Right lobe of liver (tissue), 6 donors: Measurements from ENCODE around the gene SLC7A14. TPM values are rescaled to one million over a fixed set of nuclear protein-coding genes. Genes with fewer than 3 reads are reported as not detected.
"Not testable (repeated sequence)": the region's sequence is repeated elsewhere in the genome, so short reads cannot be mapped to it uniquely, and the experiment has no call there.

ENCODE experiments used
- ATAC-seq, 4 donors: fragments of 200-7000 bp; cut with Tn5 transposase; one replicate each; pipeline ENCODE4 v1.9.1; 2020; ENCODE audit warnings: mild to moderate bottlenecking in 4 of 4, moderate library complexity in 4 of 4
- DNase-seq, 3 donors: peaks; one replicate each; pipeline ENCODE4 v3.0.0-alpha.2; 2020
- H3K27ac ChIP-seq, 3 donors: fragments of 200-600 bp; one replicate each; pipeline ENCODE4 v1.8.0; 2022
- H3K27me3 ChIP-seq, 2 donors: fragments of 200-600 bp; one replicate each; pipeline ENCODE4 v1.8.0; 2022
- H3K36me3 ChIP-seq, 4 donors: fragments of 200-600 bp; sonication (generic) in 1 of 4; one replicate each; pipeline versions ENCODE4 v1.5.1 to v1.8.0; 2017 to 2022; ENCODE audit warnings: control low read depth in 1 of 4
- H3K4me1 ChIP-seq, 4 donors: fragments of 200-600 bp; sonication (generic) in 1 of 4; one replicate each; pipeline versions ENCODE4 v1.5.1 to v1.8.0; 2017 to 2022; ENCODE audit warnings: control low read depth in 1 of 4
- H3K4me3 ChIP-seq, 3 donors: fragments of 200-600 bp; one replicate each; pipeline ENCODE4 v1.8.0; 2022
- H3K9me3 ChIP-seq, 4 donors: fragments of 200-600 bp; sonication (generic) in 1 of 4; one replicate each; pipeline versions ENCODE4 v1.5.1 to v1.8.0; 2017 to 2022; ENCODE audit warnings: control low read depth in 1 of 4
- CTCF ChIP-seq, 4 donors: fragments of 200-600 bp in 3 of 4; fragments of 450-650 bp in 1 of 4; IDR thresholded peaks; one replicate each; pipeline versions ENCODE4 v1.5.1 to v1.8.0; 2016 to 2022; ENCODE audit warnings: antibody characterized with exemption in 4 of 4, mild to moderate bottlenecking in 2 of 4
- POLR2A ChIP-seq: fragments of 450-650 bp; IDR thresholded peaks from one replicate; pipeline ENCODE4 v1.6.1; 2017; ENCODE audit warnings: antibody characterized with exemption, mild to moderate bottlenecking
- WGBS: methylation state at CpG from one replicate; pipeline ENCODE4 v1.1.6; 2018; ENCODE audit warnings: low coverage, low lambda C conversion rate; ENCODE audit not compliant: insufficient coverage; ENCODE audit errors: missing lambda C conversion rate; 5-methylcytosine and 5-hydroxymethylcytosine counted together
- intact Hi-C, 2 donors: fragments of 100-400 bp; cut with DNase I; formaldehyde crosslinking; loops; one replicate each; pipeline versions ENCODE4 v1.11.2 to v1.14.1; 2022
- total RNA-seq, 6 experiments: library from RNA; depleted of rRNA in 2 of 6; stranded (reverse); fragments of >200 nt in 2 of 6; fragmentation: NEBNext Ultra II Directional in 3 of 6; extraction: Animal tissue kit (Norgen Biotek cat#: 25700) in 3 of 6; gene quantifications; one replicate each; pipeline versions ENCODE4 v1.1.0 to v1.2.4, GENCODE V29; 2016 to 2023
- donor health status: DM: no; HTN: yes; CAD: no.
- donor health status: DM: no; HTN: no; CAD: no.
- donor health status: DM: no; HTN: no; CAD: no.
- donor health status: DM: no; HTN: yes; CAD: no.
- donor health status: DM: no; HTN: yes; CAD: no.

SLC7A14 gene
- total RNA-seq, 6 experiments from 2014 or later: 0.05 to 0.11 TPM; not detected in 4

- 57% methylated on average over 3 of the region's 3 CpGs for WGBS
Observed at GRCh38 chr3:170572665-170573253, 13.1 kb downstream of the SLC7A14 start.

DNA sequence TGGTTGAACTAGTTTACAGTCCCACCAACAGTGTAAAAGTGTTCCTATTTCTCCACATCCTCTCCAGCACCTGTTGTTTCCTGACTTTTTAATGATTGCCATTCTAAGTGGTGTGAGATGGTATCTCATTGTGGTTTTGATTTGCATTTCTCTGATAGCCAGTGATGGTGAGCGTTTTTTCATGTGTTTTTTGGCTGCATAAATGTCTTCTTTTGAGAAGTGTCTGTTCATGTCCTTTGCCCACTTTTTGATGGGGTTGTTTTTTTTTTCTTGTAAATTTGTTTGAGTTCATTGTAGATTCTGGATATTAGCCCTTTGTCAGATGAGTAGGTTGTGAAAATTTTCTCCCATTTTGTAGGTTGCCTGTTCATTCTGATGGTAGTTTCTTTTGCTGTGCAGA is 18.3 kb downstream of the SLC7A14 start:
- H3K9me3 ChIP-seq, H3K27ac ChIP-seq, H3K27me3 ChIP-seq, intact Hi-C loops, ATAC-seq, DNase-seq, H3K4me3 ChIP-seq, H3K4me1 ChIP-seq, H3K36me3 ChIP-seq: not testable (repeated sequence)
- WGBS: no CpG with 5 or more reads among the region's 1 CpG

More at GRCh38 chr3:170572665-170573253, 13.1 kb downstream of the SLC7A14 start:
- TF ChIP-seq CTCF (IDR thresholded peaks at IDR 0.05) (no peak), POLR2A (no peak)
- no peak for DNase-seq
- Histone ChIP-seq H3K9me3 (no peaks in the 10 kb centered on the region), H3K36me3 (no peaks in the 10 kb centered on the region), H3K4me3 (no peak overlapping the region), H3K27ac (no peak overlapping the region), H3K4me1 (no peaks in the 10 kb centered on the region), H3K27me3 (no peaks in the 10 kb centered on the region)
- intact Hi-C loops: loop anchor here in 1 of 2 donors (10.0 kb wide), 1 partner anchor 112 kb away; no protein-coding TSS in a partner anchor
- peak in 1 of 4 donors; percentile 22 for ATAC-seq

GRCh38 chr3:170566413-170566812 is 19.5 kb downstream of the SLC7A14 start:
- DNase-seq (no peak), ATAC-seq (no peak)
- no peaks in the 10 kb centered on the region for H3K36me3 ChIP-seq
- no peak for TF ChIP-seq CTCF (IDR thresholded peaks at IDR 0.05)
- no peak for TF ChIP-seq POLR2A
- no peak overlapping the region for H3K4me3 ChIP-seq
- no peaks in the 10 kb centered on the region for H3K27me3 ChIP-seq
- intact Hi-C loops: no loop called here
- WGBS: 92% methylated on average over 2 of the region's 2 CpGs
- H3K27ac ChIP-seq: no peak overlapping the region
- H3K9me3 ChIP-seq: no peaks in the 10 kb centered on the region
- H3K4me1 ChIP-seq: no peaks in the 10 kb centered on the region

GRCh38 chr3:170565495-170565894 is 20.4 kb downstream of the SLC7A14 start:
- Histone ChIP-seq H3K4me3 (no peak overlapping the region), H3K4me1 (no peaks in the 10 kb centered on the region), H3K27ac (no peak overlapping the region), H3K36me3 (no peaks in the 10 kb centered on the region), H3K27me3 (no peaks in the 10 kb centered on the region), H3K9me3 (no peaks in the 10 kb centered on the region)
- TF ChIP-seq POLR2A: no peak
- no peak for TF ChIP-seq CTCF (IDR thresholded peaks at IDR 0.05)
- 63% methylated on average over 2 of the region's 2 CpGs for WGBS
- intact Hi-C loops: no loop called here
- ATAC-seq (peak in 1 of 4 donors; percentile 46), DNase-seq (no peak)

GRCh38 chr3:170564664-170565063 is 21.2 kb downstream of the SLC7A14 start:
- DNase-seq: no peak
- H3K27ac ChIP-seq: no peak overlapping the region
- H3K9me3 ChIP-seq: no peaks in the 10 kb centered on the region
- intact Hi-C loops: no loop called here
- WGBS: 53% methylated on average over 2 of the region's 2 CpGs
- H3K27me3 ChIP-seq: no peaks in the 10 kb centered on the region
- H3K36me3 ChIP-seq: no peaks in the 10 kb centered on the region
- no peaks in the 10 kb centered on the region for H3K4me1 ChIP-seq
- ATAC-seq: no peak
- no peak overlapping the region for H3K4me3 ChIP-seq
- TF ChIP-seq CTCF (IDR thresholded peaks at IDR 0.05): no peak
- no peak for TF ChIP-seq POLR2A
